IPS-18c (cell line): ENCODE results near the gene KCNQ1.

Experiments
- H3K4me3 ChIP-seq: 2 replicates; pipeline ENCODE4 v1.7.0; 2013; ENCODE audit warnings: low read depth, mild to moderate bottlenecking, low read length, moderate library complexity; ENCODE audit not compliant: insufficient read depth
- H3K9me3 ChIP-seq: one replicate; pipeline ENCODE4 v1.6.1; 2013; ENCODE audit warnings: mild to moderate bottlenecking, low read length, moderate library complexity; ENCODE audit not compliant: control insufficient read depth, insufficient read depth

KCNQ1 gene

DNA sequence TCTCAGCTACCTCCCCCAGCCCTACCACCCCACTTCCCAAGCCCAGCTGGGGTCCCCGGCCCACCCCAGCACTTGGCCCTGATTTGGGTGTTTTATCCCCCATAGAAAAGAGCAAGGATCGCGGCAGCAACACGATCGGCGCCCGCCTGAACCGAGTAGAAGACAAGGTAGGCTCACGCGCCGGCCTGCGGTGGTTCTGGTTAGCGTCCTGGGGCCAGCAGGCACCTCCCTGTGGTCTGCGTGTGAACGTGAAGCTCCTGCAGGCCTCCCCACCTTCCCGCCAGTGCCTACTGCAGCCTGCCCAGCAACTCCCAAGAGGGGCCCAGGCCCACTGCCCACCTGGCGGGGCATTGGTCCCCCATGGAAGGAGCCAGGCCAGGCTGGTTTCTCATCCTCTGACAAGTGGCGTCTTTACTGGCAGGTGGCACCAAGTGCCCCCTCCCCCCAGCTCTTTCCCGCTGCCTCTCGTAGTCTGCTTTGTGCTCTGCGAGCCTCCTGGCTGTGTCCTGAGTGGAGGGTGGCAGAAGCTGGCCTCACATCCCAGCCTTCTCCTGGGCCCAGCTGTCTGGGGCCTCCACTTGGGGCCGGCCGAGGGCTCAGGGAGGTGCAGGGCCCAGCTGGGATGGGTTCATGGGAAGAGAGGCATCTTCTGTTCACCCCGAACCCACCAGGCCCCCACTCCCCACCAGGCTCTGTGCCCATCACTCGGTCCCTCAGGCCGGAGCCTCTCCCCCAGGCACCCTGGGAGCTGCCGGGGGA is 333.2 kb downstream of the KCNQ1 start:
- Histone ChIP-seq H3K9me3 (no peaks in the 10 kb centered on the region), H3K4me3 (no peak overlapping the region)

DNA sequence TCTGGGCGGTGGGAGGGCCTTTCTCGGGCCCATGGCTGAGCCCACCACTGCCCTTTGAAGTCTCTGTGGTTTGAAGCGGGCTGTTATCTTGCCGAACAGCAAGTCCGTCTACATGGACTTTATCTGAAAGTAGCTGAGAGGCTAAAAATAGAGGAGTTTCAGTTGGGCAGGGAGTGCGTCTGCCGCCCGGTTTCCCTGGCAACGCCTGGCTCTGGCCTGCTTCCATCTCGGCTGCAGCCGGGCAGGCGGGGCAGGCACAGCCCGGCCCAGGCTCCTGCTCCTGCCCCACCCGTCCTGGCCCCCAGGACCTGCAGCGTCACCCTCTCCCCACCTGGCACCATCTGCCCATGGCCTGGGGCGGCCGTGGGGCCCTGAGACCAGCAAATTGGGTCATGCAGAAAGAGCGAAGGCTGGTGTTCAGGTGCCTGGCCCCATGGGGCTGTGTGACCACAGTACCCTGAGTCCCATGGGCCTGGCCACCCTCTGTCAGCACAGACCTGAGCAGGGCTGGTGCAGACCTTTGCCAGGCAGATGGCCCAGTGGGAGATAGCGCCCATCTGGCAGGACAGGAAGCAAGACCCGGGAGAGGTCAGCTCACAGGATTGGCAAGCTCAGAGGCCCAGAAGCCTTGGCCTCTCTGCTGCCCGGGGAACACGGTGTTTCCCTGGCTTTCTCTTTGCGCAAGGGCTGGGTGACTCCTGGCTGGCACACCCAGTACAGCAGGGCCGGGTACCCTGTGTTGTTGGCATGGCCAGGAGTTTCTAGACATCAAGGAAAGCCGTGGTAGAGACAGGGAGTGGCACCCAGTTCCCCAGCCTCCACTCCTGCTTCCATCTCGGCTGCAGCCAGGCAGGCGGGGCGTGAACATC is 334.1 kb downstream of the KCNQ1 start:
- no peak overlapping the region for H3K4me3 ChIP-seq
- no peaks in the 10 kb centered on the region for H3K9me3 ChIP-seq

DNA sequence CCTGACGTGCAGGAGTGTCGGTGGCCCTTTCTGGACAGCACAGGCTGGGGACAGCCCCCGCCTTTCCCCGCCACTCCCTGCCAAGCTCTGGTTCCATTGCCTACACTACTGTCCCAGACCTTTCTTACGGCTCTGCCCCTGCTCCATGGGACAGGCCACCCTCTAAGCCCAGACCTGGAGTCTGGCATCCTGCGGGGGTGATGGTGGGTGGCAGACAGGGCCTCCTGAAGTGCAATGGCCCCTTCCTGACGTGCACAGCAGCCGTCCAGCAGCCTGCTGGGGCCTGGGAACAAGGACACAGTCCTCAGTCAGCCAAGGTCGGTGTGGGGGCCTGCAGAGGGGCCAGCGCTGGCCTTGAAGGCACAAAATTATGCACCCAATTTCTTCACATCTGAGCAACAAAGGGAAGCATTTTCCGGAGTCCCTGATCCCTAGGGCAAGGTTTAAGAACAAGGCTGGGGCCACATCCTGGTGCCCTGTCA is 334.7 kb downstream of the KCNQ1 start:
- no peaks in the 10 kb centered on the region for H3K9me3 ChIP-seq
- no peak overlapping the region for H3K4me3 ChIP-seq

DNA sequence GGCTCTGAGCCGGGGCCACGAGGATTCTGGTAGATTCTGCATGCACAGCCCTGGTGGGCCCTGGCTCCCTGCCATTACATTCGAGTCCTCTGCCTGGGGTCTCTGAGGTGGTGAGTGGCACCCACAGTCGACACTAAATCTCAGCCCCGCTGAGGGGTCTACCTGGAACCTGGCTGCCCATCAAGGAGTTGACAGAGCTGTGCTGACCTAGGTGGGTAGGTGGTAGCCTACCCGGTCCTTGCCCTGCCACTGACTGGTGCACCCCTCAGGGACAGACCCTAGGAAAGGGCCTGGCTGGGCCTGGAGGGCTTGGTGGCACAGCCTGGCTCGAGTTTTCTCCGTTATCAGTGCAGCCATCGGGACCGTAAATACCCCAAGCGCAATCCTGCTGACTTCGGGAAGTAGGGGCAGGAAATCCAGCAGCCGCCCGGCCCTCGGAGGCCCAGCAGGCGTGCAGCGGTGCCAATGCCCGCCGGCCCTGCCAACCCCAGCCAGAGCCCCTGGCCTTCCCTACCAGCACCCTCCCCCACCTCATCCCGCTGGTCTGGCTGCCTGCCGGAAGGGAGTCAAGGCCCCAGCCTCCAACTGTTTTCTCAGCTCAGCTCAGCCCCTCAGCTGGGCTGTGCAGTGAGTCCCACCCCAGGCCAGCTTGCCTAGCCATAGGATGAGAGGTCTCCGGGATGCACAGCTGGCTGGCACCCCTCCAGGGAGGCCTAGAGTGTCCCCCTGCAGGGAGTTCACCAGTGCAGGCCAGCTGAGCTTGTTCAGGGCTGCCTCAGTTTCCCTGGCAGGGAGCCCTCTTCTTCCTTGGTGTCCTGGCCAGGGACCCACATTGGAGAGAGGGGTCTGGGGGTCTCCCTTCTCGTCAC is 335.4 kb downstream of the KCNQ1 start:
- Histone ChIP-seq H3K9me3 (no peaks in the 10 kb centered on the region), H3K4me3 (no peak overlapping the region)

DNA sequence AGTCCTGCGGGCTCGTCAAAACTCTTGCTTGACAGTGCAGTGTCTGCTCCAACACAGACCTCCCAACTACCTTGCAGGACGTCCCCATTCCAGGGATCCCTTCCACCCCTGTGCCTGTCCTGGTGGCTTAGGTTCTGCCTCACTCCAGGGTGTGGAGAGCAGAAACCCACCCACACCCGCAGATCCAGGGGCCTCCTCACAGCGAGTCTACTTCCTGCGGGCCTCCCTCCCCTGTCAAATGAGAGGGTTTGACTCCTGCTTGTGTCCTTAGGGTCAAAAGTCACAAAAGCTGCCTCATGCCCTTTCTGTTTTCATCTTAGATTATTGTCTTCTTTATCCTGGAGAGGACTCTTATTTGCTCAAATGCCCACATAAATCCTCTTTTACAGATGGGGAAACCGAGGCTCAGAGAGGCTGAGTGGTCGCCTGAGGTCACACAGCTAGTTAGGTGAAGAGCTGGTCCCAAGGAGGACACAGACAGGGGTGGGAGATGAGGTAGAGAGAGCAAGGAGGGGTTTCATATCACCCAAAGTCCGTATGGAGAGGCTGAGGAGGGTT is 336.1 kb downstream of the KCNQ1 start:
- Histone ChIP-seq H3K4me3 (no peak overlapping the region), H3K9me3 (no peaks in the 10 kb centered on the region)

GRCh38 chr11:2781408-2782274 is 336.8 kb downstream of the KCNQ1 start:
- Histone ChIP-seq H3K4me3 (no peak overlapping the region), H3K9me3 (no peaks in the 10 kb centered on the region)

DNA sequence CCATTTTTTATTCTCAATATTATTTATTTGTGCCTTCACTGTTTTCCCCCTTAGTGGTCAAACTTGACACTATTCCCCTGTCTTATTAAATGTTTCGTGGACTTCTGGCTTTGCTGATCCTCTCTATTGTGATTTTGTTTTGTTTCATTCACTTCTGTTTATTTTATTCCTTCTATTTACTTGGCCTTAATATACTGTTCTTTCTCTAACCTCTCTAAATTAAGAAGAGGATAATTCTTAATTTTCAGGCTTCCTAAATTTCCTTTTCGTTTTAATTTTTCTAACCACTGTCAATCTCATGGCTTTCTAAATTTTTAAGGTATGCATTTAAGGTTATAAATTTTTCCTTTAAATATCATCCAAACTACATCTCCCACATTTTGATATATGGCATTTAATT is 338.0 kb downstream of the KCNQ1 start:
- no peaks in the 10 kb centered on the region for H3K9me3 ChIP-seq
- no peak overlapping the region for H3K4me3 ChIP-seq

- Histone ChIP-seq H3K9me3 (no peaks in the 10 kb centered on the region), H3K4me3 (no peak overlapping the region)
These were observed 338.8 kb downstream of the KCNQ1 start for GRCh38 chr11:2783536-2784082.

- H3K4me3 ChIP-seq = no peak overlapping the region
- no peaks in the 10 kb centered on the region for H3K9me3 ChIP-seq
These were observed 343.0 kb downstream of the KCNQ1 start for GRCh38 chr11:2787816-2788167.

- Histone ChIP-seq H3K4me3 (no peak overlapping the region), H3K9me3 (no peaks in the 10 kb centered on the region)
These were observed 343.6 kb downstream of the KCNQ1 start for GRCh38 chr11:2788168-2789071.

GRCh38 chr11:2789331-2789730 is 344.5 kb downstream of the KCNQ1 start:
- Histone ChIP-seq H3K4me3 (no peak overlapping the region), H3K9me3 (no peaks in the 10 kb centered on the region)

DNA sequence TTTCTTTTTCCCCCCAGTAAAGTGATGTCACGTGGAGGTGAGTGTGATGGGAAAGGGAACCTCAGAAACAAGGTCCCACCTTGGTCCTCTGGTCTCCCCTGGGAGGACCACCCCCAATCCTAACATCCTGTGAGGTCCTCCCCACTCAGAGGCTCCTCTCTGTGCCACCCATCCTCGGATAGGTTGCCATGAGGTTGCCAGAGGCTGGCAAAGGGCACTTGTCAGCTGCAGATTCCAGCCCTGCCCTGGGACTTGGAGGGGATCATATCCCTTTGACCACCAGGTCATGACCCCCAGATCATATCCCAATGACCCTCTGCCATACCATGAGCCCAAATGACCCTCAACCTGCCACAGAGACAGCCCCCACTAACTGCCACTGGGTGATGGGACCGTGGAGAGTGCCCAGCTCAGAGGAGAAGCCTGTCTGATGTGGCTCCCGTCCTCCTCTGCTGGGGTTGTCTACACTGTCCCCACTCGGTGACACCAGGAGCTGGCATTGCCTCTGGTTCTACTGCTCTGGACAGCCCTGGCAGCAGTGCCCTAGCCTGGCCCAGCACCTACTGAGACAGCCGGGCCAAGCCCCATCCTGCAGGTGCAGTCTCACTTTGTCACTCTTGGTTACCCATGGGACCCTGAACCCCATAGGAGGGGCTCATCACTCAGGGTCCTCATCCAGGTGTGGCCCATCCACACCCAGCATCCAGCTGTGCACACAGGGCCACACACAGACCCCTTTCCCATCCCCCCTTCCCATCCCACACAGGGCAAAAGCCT is 345.2 kb downstream of the KCNQ1 start:
- H3K9me3 ChIP-seq = no peaks in the 10 kb centered on the region
- no peak overlapping the region for H3K4me3 ChIP-seq

DNA sequence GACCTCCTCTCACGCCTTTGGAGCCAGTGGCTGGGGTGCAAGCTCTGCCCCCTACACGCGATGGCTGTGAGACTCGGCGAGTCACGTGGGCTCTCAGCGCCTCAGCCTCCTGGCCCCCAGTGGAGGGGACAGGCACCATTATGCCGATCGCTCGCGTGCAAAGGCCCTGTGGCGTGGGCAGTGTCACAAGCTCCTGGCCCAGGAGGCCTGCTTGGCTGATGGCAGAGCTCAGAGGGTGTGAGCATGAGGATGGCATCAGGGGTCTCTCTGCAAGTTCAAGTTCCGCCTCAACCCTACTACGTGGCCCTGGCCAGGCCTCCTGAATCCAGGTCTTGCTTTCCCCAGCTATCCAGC is 345.7 kb downstream of the KCNQ1 start:
- Histone ChIP-seq H3K4me3 (no peak overlapping the region), H3K9me3 (no peaks in the 10 kb centered on the region)

- Histone ChIP-seq H3K9me3 (no peaks in the 10 kb centered on the region), H3K4me3 (no peak overlapping the region)
These were observed 346.3 kb downstream of the KCNQ1 start for GRCh38 chr11:2791139-2791520.
